Stimulated activated CD8-positive, alpha-beta memory T cell treated with anti-CD3 and anti-CD28 coated beads, Interleukin-4, amount 100 ng/mL, for 48 hours (primary cell): ENCODE measurements around the gene RPTOR.
"Not testable (repeated sequence)": the region's sequence is repeated elsewhere in the genome, so short reads cannot be mapped to it uniquely, and the experiment has no call there.

Experiments
- DNase-seq: peaks from one replicate; pipeline ENCODE4 v3.0.0-alpha.2; 2020

RPTOR gene

GRCh38 chr17:80618304-80618703, 73.7 kb downstream of the RPTOR start:
- DNase-seq = no peak

GRCh38 chr17:80619535-80620235, 75.0 kb downstream of the RPTOR start:
- no peak for DNase-seq

- DNase-seq = no peak
Observed at GRCh38 chr17:80621335-80621996, 76.8 kb downstream of the RPTOR start.

- no peak for DNase-seq
Observed at GRCh38 chr17:80621997-80622357, 77.3 kb downstream of the RPTOR start.

GRCh38 chr17:80624864-80625263, 80.2 kb downstream of the RPTOR start:
- DNase-seq = no peak

- DNase-seq = no peak
Observed at GRCh38 chr17:80625627-80626026, 81.0 kb downstream of the RPTOR start.

GRCh38 chr17:80628881-80629280, 84.2 kb downstream of the RPTOR start:
- not testable (repeated sequence) for DNase-seq

- no peak for DNase-seq
Observed at GRCh38 chr17:80629298-80630028, 84.8 kb downstream of the RPTOR start.

- DNase-seq = no peak
Observed at GRCh38 chr17:80630560-80631120, 86.0 kb downstream of the RPTOR start.

GRCh38 chr17:80631142-80632045, 86.8 kb downstream of the RPTOR start:
- DNase-seq = no peak

GRCh38 chr17:80632046-80632581, 87.5 kb downstream of the RPTOR start:
- DNase-seq = no peak

GRCh38 chr17:80633207-80633606, 88.6 kb downstream of the RPTOR start:
- DNase-seq = no peak

- DNase-seq = no peak
Observed at GRCh38 chr17:80633994-80634566, 89.4 kb downstream of the RPTOR start.

GRCh38 chr17:80636361-80637018, 91.9 kb downstream of the RPTOR start:
- no peak for DNase-seq

GRCh38 chr17:80637048-80637781, 92.6 kb downstream of the RPTOR start:
- no peak for DNase-seq

- DNase-seq = no peak
Observed at GRCh38 chr17:80639658-80640057, 95.0 kb downstream of the RPTOR start.

- DNase-seq = no peak
Observed at GRCh38 chr17:80640366-80641084, 95.9 kb downstream of the RPTOR start.

- DNase-seq = no peak
Observed at GRCh38 chr17:80643326-80644099, 98.9 kb downstream of the RPTOR start.

- no peak for DNase-seq
Observed at GRCh38 chr17:80644536-80644935, 99.9 kb downstream of the RPTOR start.
